ENCODE data around the gene TEAD3.

Gene TEAD3

DNA sequence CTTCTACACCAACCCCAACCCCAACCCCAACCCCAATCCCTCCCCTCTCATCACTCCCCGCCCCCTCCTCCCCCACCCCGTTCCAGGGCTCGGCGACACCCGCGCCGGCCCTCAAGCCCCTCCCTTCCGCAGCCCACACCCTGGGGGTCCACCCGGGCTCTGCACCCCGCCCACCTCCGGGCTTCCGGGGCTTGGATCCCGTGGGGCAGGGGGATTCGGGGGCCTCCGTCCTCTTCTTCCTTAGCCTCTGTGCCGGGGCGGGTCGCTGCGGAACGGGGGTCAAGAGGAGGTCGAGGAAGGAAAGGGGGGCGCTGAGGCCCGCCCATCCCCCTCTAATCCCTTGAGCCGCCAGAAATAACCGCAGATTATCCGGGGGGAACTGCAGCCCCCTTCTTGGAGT lies 15.1 kb upstream of the TEAD3 start:
- DNase-seq, result no peak

DNA sequence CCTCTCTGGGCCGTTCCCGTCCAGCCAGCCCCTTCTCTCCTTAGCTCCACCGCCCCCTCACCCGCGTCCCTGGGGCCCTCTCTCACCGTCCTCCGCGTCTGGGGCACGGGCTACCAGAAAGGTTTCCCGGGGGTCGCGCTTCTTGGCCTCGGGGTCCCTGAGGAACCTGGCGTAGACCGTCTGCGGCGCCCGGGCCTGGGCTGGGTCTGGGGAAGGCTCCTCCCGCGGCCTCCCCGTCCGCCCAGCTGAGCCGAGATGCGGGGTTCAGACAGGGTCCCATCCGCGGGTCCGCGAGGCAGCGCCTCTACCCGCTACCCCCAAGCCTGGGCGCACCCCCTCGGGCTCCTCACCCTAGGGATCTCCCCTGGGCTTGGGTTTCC lies 14.7 kb upstream of the TEAD3 start:
- no peak for DNase-seq

DNA sequence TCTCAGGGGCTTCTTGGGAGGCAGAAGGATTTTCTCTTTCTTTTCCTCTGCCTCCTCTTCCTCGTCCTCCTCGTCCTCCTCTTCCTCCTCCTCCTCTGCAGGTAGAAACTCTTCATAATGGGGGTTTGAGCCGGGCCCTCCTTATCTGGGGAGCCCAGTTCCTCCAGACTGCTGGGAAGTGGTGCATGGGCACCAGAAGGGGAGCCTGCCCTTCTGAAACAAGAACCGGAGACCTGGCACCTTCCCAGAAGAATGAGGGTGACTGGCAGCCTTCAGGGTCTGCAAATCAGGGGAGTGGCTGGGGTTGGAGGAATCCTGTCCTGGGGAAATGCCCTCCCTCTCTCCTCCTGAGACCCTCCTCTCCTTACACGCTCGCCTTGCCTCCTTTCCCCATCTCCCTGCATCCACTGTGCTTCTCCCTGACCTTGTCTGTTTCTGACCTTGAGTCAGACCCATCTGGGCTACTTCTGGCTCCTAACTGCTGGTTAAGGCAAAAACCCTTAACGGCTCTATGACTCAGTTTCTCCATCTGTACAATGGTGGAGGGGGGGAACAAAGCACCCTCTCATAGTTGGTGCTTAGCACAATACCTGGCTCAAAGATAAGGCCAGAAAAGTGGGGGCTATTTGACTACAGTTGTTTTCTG lies 14.2 kb upstream of the TEAD3 start:
- no peak for DNase-seq

DNA sequence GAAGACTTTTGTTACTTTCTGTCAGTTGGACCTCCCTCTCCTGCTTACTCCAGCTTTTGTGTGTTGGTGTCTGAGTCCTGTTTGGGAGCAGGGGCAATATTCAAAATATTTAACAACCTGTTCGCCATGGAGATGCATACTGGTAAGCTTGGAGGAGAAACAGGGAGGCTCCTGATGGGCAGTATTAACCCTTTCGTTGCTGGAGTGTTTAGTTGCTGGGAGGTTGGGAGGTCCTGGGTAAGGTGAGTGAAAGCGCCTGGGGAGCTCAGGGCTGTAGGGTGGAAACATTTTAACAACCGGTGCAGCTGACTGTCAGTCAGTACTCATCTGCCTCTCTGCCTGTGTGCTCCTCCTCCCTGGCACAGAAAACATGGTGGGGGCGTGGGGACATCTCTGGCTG lies 11.7 kb upstream of the TEAD3 start:
- no peak for DNase-seq

DNA sequence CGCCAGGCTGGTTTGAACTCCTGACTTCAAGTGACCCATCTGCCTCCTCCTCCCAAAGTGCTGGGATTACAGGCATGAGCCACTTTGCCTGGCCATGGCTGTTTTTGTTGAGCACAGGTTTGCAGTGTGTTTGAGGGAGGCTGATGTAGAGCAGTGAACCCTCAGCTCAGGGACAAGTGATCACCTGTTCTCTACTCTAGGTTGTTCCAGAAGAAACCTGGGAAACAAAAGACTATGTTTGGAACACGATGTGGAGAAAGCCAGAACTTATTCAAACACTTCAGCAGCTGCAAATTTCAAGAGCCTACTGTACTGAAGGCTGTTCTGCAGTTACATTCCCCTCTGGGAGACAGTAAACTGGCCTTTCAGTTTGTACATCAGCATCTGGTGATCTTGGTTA lies 11.1 kb upstream of the TEAD3 start:
- DNase-seq, result no peak

DNA sequence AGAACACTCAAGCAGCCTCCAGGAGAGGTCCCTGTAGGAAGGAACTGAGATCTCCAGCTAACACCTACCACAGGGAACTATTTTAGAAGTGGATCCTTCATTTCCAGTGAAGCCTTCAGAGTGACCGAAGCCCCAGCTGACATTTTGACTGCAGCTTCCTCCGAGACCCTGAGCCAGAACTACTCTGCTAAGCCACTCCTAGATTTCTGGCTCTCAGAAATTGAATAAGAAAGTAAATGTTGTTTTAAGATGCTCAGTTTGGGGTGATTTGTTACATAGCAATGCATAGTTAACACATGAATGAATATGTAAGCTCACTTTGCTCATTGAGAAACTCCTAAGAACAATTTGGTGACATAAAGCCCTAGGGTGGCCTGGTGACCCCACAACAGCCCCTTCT lies 10.3 kb upstream of the TEAD3 start:
- no peak for DNase-seq

DNA sequence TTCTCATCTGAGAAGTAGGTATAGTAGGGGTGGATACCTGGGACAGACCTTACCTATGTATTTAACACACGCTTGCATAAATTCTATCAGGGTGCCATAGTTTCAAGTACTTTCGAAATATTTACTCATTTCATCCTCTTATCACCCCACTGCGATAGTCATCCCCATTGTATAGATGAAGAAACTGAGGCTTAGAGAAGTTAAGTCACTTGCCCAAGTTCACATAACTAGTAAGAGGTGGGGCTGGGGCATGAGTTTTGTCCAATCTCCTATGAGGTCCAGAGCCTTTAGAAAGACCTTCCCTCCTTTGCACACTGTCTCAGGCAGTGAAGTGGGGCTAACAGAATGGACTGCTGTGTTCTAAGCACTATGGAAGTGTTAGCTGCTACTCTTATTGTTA lies 9.7 kb upstream of the TEAD3 start:
- no peak for DNase-seq

DNA sequence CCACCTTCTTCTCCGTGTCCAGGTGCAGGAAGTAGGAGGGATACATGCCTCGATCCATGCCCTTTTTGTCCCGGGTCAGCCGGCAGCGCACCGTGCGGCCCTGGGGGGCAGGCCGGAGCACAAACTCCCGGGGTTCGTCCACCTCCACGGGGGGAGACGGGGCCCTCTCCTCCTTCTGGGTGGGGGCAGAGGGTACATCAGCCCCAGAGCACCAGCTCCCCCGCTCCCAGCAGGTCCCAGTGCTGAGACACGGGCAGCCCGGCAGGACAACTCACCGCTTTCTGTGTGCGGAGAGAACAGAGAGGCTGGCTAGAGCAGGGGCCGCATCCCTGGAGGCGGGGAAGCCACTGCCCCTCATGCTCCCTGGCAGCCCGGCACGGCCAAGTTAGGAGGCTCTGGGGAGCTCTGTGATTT lies 9.1 kb upstream of the TEAD3 start:
- DNase-seq, result no peak

DNA sequence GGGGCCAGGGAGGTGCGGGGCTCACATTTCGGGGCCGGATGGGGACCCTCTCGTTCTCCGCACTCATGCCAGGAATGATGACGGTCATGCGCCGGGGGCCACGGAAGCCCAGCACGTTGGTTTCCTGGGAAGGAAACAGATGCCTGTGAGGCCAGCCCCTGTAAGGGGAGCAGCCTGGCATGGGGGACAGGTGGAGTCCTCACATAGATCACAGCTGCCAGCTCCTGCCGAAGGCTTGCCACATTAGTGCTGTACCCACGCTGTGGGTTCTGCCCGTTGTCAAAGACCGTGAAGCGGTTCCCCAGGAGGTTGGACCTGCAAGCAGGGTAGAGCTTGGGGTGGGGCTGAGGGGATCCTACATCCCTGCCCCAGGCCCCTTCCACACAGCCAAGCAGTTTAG lies 6.7 kb upstream of the TEAD3 start:
- DNase-seq, result no peak

DNA sequence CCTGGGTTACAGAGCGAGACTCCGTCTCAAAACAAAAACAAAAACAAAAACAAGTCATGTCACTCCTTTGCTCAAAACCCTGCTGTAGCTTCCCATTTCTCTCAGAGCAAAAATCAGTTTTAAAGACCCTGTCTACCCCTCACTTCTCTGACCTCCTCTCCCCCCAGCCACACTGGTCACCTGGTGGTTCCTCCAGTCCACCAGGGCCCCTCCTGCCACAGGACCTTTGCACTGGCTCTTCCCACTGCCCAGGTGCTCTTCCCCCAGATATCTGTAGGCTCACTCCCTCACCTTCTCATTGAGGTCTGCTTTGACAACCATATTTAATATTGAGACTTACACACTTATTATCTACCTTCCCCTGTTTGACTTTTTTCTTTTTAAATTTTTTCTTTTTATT lies 4.9 kb upstream of the TEAD3 start:
- DNase-seq, result no peak

DNA sequence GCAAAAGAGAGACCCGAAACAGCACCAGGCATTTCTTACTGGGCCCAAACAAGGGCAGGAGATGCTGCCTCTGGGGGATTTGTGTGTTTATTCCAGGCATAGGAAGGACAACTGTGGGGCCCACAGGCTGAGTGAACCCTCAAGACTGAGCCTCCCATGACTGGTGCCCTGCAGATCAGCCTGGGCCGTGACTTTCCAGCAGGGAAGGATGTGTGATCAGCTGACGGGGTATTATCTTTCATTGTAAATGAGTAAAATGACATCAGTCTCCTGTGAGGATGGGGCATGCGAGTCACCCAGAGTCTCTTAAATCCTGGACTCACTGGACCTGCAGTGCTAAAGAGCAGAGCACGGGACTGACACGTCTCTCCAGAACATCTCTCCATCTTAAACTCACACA lies 3.9 kb upstream of the TEAD3 start:
- DNase-seq, result no peak

DNA sequence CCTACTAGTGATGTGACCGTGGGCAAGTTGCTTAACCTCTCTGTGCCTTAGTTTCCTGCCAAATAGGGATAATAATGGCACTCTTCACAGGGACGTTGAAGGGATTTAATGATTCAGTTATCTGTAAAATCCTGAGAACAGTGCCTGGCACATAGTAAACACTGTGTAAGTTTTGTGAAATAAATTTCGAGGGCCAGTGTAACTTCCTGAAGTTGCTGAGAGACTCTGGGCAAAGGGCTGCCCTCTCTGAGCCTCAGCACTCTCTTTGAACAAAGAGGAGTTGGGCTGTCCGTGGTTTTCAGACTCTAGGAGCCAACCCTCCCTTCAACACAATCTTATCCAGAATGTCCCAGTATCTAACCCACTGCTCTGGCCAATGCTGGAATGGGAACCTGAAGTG lies 2.5 kb upstream of the TEAD3 start:
- no peak for DNase-seq

DNA sequence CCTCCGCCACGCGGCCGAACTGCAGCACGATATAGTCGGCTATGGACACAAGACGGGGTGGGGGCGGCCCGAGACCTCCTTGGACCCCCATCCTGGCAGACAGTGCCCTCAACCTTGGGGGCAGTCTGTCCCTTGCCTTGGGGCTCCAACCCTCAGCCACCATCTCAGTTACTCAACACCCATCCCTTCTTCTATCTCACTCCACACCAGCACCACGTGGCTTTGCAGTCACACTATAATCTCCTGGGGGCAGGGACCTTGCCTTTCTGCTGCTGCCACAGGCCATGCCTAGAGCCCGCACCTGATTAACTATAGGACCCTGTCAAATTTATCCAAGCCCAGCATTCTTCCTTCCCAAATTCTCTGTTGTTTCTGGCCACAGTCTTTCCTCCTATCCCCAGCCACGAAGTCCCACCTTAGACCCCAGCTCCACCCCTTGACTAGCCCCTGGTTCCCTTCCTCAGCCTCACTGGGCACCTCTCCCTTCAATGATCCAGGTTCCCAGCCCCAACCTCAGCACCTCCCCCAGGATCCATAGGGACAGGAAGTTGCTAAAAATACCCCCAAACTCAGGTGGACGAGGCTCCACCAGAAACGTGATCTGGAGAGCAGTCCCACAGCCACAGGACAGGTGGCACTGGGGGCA lies 1.7 kb upstream of the TEAD3 start:
- DNase-seq, result no peak

DNA sequence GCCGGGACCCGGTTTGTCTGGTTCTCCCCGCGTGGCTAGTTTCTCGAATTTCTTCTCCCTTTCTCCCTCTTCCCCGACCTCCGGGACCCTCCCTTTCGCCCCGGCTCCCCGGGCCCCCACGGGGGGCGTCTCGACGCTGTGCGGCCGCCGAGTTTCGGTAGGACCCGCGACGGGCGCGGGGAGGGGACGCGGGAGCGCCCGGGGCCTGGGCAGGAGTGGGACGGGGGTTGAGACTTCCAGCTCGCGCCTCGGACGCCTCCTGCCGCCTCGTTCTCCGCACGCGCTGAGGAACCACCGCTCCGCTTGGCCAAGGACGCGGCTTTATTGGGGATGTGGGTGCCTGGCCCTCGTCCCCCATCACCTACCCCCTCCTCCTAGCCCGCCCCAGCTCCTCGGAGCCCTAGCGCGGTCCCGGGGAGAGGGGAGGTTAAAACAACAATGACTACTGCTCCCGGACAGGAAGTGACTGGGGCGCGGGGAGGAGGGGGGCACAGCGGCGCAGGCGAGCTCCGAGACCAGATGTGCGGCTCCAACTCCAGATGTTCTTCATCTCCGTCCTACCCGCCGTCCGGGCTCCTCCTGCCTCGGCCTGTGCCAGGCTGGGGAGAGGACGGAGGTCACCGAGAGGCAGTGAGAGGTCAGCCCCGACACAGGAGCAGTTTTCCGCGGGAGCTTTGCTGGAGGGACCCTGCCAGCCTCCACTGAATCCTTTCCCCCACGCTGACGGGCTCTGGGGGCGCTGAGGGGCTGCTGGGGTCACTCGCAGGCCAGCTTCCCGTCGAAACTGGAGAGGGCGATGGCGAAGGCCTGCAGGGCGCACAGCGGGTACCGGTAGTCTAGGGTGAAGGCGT lies 917 bp upstream of the TEAD3 start:
- DNase-seq, result no peak

DNA sequence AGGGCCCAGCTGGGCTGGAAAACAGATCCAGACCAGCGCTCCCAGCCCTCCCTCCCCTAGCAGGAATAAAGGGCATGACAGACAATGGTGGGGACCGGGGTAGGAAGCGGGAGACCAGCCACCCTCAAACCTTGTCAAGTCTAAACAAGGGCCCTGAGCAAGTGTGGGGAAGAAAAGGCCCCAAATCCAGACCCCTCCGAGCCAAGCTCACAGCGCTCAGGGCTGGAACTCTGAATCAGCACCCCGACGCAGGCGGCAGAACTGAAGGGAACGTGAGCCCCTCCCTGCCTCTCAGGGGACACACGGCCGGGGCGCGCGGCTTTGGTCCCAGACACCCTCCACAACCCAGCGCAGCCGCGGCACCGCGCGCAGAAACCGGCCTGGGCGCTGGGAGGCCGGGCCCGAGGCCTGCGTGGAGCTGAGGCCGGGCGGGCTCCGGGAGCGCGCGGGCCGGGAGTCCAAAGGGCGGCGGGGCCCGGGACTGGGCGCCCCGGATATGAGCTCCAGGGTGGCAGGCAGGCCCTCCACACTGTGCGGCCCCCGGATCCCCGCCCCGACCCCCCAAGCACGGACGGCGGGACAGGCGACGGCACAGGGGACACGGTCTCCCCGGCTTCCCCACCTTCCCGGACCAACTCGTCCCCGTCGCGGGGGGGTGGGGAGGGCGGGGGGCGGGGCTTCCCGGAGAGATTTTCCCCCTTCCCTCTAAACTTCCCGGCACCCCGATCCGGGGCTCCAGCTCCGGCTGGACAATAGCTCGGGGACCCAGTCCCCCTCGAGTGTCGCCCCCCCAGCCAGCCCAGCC lies 641 bp downstream of the TEAD3 start:
- DNase-seq, result peak; percentile 93

DNA sequence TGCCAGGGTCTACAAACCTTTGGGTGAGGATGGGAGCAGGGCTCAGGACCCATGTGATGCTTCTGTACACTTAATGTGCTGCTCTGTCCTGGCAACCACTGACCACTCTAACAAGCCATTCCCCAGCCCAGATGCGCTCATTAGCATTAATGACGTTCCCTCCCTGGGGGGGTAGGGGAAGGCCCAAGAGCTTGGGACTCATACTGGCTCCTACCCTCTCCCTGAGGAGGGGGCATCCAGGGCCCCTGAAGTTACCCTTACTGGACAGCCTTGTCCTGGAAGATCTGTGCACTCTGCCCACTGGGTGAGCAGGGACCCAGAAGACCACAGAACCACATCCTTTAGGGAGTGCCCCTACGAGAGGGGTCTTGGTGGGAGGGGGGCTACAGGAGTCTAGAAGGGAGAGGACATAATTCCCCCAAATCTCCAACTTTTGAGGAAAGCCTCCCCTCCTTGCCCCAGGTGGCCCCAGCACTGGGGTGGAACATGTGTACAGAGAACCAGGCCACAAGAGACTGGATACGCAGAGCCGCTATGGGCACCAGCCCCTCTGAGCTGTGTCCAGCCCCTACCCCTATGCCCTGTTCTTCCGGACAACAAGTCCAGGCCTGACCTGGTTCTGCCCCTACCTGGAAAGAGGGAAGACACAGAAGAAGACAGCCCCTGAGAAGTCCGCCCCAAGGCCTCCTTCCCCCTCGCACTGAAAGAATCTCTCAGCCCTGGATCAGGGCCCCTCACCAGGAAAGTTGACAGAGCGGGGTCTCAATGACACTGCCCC lies 1.4 kb downstream of the TEAD3 start:
- no peak for DNase-seq

DNA sequence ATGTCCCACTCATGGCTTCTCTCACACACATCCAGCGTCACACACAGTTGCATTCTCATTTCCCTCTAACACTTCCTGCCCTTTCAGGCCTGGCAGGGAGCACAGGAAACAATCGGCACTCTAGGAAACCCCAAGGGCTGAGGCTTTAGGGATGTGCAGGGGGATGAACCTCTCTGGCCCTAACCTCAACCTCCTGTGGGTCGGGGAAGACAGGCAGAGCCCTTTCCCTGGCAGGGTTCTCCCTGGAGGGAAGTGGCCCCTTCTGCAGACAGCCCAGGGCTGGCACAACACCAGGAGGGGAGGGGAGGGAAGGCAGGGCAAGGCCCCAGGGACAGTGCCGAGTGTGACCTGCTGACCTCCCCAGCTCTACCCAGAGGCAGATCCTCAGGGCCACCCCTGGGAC lies 2.7 kb downstream of the TEAD3 start:
- no peak for DNase-seq

DNA sequence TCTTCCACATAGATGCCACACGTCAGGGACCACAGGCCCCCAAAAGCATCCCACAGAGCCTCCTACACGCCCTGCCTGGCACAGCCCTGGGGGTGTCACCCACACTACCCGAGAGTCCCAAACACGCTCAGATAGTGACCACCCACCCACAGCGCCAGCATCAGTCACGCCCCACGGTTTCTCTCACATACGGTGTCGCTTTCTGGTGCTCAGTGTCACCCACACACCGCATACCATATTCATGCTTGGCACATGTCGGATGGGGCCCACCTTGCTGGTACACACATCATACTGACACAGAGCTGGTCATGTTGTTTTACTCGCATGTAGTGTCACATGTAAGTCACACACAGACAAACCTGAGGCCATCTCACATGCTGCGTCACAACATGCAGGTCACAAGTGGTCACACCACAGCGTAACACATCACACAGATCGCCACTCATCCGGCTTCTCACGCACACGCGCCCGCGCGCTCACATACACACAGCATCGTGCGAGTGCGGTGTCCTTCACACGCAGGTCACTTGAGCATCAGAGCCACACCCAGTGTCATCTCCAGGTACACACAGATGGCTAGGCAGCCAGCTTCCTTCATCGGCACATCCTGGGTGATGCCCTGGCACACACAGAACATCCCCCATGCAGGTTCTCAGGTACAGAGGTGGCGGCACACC lies 3.4 kb downstream of the TEAD3 start:
- no peak for DNase-seq

DNA sequence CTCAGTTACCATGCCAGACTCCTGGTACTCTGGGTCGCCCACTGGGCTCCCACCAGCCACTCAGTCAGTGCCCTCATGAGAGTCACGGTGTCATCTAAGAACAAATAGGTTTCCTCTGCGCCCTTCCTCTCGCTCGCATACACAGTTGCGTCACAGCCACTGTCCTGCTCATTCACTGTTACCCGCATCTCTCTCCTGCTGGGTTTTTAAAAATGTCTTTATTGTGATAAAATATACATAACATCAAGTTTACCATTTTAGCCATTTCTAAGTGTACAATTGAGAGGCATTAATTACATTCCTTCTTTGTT lies 4.0 kb downstream of the TEAD3 start:
- no peak for DNase-seq

DNA sequence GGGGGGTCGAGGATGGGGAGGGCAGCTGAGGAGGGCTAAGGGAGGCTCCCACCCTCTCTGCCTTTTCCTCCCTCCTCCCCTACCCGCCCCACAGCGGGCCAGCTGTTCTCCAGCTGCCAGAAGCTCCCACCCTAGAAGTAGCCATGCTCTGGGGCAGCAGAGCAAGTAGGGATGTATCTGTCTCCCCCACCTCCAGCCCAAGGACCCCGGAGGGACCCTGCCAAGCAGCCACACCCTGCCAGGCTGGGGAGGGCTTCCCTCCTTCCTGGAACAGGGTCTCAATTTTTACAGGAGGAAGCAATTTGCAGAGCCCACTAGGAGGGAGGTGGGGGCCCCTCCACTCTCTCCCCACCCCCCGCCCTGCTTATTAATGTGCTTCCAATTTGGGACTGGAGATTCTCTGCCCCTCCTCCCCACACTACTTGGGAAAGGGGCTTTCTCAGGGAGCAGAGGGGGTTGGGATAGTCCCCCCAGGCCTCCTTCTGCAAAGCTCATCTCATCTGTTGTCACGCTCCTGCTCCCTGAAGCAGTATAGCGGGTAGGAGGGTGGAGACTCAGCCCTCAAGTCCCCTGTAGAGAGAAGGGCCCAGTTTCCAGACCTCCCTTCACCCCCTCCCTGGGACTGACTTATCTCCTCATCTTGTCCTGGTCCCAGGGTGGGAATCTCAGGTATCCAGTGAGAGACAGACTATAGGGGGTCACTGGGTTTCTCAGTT lies 4.5 kb downstream of the TEAD3 start:
- no peak for DNase-seq

DNA sequence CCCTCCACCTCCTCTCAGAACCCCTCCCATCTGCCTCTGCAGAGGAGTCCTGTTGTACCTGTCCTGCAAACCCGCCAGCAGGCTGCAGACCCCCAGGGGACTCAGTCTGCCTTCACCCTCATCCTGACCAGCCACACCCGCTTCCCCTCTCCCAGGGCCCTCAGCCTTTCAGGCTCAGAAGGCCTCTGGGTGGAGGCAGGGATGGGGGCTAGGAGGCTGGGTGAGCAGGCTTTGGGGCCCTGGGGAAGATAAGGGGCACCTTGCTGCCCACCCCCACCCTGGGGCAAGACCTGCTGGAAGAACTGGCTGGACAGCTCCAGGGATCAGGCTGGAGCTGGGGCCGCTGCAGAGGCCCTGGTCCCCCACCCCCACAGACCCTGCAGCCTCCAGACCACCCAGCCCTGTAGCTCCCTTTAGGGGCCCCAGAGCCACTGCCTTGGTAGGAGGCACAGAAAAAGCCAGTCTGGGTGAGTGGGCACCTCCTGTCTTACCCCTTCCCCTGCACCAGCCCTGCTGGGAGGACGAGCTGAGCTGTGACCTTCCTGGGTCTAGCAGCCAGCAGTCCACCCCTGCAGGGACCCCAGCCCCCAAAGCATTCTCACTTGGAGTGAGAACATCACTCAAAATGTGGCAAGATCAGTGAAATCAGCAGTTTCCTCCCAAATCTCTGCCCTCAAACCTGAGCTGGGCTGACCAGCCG lies 5.2 kb downstream of the TEAD3 start:
- DNase-seq, result no peak

Data from 8988T (cell line).